NCI-H526 (cell line): ENCODE measurements around the gene SLC9A3.

ENCODE experiments used
- DNase-seq, 2 experiments: peaks; one replicate each; lab custom pipeline; 2025; lab: John Stamatoyannopoulos, UW

SLC9A3 gene

GRCh38 chr5:505951-506525 lies 18.2 kb downstream of the SLC9A3 start:
- DNase-seq: peak; percentile 20 to 77

DNA sequence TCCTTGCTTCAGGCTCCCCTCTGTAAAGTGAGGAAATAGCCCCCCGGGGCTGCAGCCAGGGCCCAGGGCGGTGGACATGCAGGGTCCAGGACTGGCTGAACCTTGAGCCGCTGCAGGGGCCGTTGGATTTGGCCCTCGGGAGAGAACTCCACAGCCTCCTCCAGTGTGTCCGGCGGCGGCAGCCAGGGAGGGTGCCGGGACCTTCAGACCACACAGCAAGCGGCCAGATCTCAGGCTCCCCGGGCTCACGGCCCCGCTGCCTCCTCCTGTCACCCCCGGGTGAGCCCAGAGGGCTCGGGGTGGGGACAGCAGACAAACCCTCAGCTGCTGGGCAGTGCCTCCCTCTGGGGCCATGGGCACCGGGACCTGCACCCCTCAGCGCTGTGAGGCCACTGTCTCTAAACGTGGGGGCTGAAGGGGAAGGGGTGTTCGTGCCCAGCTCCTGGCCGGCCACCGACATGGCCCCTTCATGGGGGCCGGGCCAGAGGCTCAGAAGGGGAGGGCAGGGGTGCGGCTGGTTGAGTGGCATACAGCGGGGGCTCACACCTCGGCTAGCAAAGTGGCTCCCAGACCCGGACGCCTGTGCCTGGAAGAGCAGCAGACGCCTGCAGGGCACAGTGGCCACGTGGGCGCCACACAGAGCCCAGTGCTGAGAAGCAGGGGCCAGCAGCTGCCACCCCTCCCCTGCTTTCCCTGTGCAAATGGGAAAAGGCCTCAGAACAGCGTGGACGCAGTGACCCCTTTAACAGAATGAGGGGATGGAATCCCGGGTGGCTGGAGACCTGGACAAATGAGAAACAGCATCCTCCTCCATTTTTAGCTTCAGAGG lies 19.7 kb downstream of the SLC9A3 start:
- DNase-seq: peak in 1 of 2 experiments; percentile 31

GRCh38 chr5:502325-503079 lies 21.7 kb downstream of the SLC9A3 start:
- DNase-seq: peak; percentile 20 to 81

GRCh38 chr5:501831-502184 lies 22.4 kb downstream of the SLC9A3 start:
- peak; percentile 20 to 63 for DNase-seq

DNA sequence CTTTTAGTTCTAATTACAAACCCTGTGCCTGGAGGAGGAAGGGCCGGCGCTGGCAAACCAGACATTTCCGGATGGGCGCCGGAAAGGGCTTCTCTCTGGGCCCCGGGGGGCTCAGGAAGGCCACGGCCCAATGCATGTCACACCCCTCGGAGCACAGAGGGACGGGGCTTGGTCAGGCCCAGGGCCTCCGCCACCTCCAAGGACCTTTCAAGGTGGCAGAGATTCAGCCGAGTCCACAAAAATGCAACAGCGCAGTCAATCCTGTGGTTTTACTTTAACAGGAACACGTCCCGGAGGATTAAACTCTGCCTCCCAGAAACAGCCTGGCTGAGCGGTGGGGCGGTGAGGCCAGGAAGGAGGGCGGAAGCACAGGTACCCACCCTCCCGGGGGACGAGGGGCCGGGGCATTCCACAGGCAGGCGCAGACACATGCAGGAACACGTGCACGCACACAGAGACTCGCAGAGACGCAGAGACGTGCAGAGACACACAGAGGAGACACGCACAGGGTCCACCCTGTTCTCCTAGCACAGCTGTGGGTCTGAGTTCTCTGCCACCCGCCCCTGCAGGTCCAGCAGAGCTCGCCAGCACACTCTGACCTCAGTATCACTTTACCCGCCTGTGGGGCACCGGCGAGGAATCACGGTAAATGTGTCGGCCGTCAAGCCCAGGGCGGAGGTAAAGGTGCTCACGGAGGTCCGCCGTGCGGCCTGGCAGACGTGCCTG lies 23.0 kb downstream of the SLC9A3 start:
- no peak for DNase-seq

DNA sequence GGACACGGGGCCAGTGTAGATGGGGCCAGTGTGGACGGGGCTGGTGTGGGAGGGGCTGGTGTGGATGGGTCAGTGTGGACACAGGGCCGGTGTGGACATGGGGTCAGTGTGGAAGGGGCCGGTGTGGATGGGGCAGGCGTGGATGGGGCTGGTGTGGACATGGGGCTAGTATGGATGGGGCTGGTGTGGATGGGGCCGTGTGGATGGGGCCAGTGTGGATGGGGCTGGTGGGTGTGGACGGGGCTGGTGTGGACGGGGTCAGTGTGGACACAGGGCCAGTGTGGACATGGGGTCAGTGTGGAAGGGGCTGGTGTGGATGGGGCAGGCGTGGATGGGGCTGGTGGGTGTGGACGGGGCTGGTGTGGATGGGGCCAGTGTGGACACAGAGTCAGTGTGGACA lies 23.8 kb downstream of the SLC9A3 start:
- no peak for DNase-seq

GRCh38 chr5:499233-500209 lies 24.7 kb downstream of the SLC9A3 start:
- no peak for DNase-seq

- no peak for DNase-seq
These were observed 26.3 kb downstream of the SLC9A3 start for GRCh38 chr5:497871-498509.

DNA sequence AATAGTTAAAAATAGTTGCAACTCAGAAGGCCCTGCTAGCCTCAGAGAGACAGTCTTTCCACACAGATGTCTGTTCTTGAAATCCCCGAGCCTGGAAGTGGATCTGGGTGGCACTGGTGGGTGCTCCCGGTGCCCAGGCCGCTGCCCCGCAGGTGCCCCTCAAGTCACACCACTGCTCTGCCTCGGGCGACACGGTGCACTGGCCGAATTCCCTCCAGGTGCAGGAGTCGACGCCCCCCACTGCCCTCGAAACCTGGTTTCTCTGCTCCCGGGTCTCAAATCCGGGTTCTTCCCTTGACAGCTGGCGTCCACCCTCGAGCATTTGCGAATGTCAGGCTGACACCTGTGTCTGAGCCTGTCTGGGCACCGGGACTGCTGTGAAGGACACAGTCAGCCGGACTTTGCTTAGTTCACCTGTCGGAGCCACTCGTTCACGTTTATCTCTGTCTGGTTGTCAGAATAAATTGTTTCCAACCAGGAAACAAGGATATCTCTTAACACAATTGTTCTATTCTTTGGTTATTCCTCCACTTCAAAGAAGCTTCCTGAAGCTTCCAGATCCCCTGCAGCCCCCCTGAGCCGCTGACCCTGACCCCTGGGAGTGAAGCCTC lies 27.1 kb downstream of the SLC9A3 start:
- no peak for DNase-seq

DNA sequence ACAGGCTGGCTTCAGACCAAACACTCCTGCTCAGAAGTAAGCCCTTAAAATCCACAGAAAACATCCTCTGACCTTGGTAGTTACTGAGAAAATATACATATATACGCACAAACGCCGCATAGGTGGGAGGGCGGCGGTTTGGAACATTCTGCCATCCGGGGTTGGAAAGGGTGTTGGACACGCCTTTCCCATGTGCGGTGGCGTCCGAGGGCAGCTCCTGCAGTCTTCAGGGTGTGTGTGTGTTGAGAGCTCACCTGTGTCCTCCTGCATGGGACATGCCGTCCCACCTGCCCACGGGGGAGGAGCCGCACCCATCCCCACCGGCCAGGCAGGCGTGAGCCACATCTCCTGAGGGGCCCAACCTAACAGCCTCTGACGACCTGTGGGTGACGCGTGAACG lies 28.2 kb downstream of the SLC9A3 start:
- DNase-seq: peak in 1 of 2 experiments; percentile 27

DNA sequence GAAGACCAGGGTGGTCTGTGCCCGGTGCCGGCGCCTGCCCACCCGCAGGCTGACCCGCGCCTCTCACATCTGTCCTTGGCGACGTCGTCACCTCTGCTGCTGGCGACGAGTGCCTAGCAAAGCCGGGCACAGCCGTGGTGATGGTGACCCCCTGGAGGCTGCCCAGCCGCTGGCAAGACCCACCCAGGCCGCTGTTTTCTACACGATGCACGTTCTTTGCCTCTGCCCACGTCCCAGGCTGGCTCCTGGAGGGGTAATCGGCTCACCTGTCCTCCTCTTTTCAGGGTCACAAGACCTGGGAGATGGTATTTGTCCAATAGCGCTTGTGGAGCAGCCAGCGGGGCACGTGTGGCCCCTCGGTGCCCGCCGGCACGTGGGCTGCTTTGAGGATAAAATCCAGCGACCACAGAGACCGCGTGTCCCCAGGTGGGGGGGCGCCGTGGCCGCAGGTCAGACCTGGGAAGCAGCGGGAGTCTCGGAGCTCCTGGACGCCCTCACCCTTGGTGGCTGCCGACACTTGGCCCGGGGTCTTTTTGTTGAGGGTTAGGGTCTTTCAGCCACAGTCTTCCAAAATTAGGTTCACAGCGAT lies 29.5 kb downstream of the SLC9A3 start:
- DNase-seq: no peak

DNA sequence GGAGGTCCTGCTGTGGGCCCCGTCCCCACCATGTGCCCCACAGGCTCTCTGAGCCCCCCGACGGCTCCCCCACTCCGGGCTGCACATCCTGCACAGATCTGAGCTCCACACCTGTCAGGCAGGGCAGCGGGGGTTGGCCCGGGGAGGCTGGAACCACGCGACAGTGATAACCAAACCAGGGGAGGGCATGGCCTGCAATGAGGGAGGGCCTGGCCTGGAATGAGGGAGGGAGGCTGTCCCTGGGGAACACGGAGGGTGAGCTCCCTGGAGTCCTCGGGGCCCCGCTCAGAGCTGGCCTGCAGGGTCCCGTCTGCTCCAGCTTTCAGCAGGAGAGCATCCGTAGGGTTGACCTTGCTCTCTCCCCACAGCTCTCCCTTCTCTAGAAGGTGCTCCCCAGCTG lies 30.5 kb downstream of the SLC9A3 start:
- peak in 1 of 2 experiments; percentile 48 for DNase-seq

GRCh38 chr5:493119-493701 lies 31.0 kb downstream of the SLC9A3 start:
- peak in 1 of 2 experiments; percentile 36 for DNase-seq

- DNase-seq: no peak
These were observed 31.8 kb downstream of the SLC9A3 start for GRCh38 chr5:492314-492893.

- DNase-seq: no peak
These were observed 32.4 kb downstream of the SLC9A3 start for GRCh38 chr5:491856-492155.

GRCh38 chr5:491119-491855 lies 33.0 kb downstream of the SLC9A3 start:
- DNase-seq: peak in 1 of 2 experiments; percentile 71

GRCh38 chr5:490116-491106 lies 33.8 kb downstream of the SLC9A3 start:
- peak in 1 of 2 experiments; percentile 71 for DNase-seq
